ENCODE measurements around the gene PLEKHG7.

Gene PLEKHG7

GRCh38 chr12:92695577-92695976, 7.2 kb upstream of the PLEKHG7 start:
- TF ChIP-seq SIN3A (IDR thresholded peaks at IDR 0.05; ENCODE audit: borderline replicate concordance, insufficient read depth, low read length) (no peak), FOXP2 (optimal IDR thresholded peaks at IDR 0.05; ENCODE audit: borderline replicate concordance, extremely low read depth, extremely low read length, insufficient read depth) (no peak), POLR2AphosphoS5 (IDR thresholded peaks at IDR 0.05; ENCODE audit: low read depth, low read length) (no peak), REST (IDR thresholded peaks at IDR 0.05; ENCODE audit: insufficient read depth in 1 of 2, low read depth in 2 of 2, low read length in 2 of 2) (no peak), TAF1 (IDR thresholded peaks at IDR 0.05; ENCODE audit: borderline replicate concordance, insufficient read depth, low read length) (no peak)

- TF ChIP-seq FOXP2 (optimal IDR thresholded peaks at IDR 0.05; ENCODE audit: borderline replicate concordance, extremely low read depth, extremely low read length, insufficient read depth) (no peak), SIN3A (IDR thresholded peaks at IDR 0.05; ENCODE audit: borderline replicate concordance, insufficient read depth, low read length) (no peak), TAF1 (IDR thresholded peaks at IDR 0.05; ENCODE audit: borderline replicate concordance, insufficient read depth, low read length) (no peak), REST (IDR thresholded peaks at IDR 0.05; ENCODE audit: insufficient read depth in 1 of 2, low read depth in 2 of 2, low read length in 2 of 2) (no peak)
Measured at GRCh38 chr12:92696216-92696615, 6.6 kb upstream of the PLEKHG7 start.

GRCh38 chr12:92698474-92698873, 4.3 kb upstream of the PLEKHG7 start:
- TF ChIP-seq SIN3A (IDR thresholded peaks at IDR 0.05; ENCODE audit: borderline replicate concordance, insufficient read depth, low read length) (no peak), POLR2AphosphoS5 (IDR thresholded peaks at IDR 0.05; ENCODE audit: low read depth, low read length) (no peak), REST (IDR thresholded peaks at IDR 0.05; ENCODE audit: insufficient read depth in 1 of 2, low read depth in 2 of 2, low read length in 2 of 2) (no peak), TAF1 (IDR thresholded peaks at IDR 0.05; ENCODE audit: borderline replicate concordance, insufficient read depth, low read length) (no peak), FOXP2 (optimal IDR thresholded peaks at IDR 0.05; ENCODE audit: borderline replicate concordance, extremely low read depth, extremely low read length, insufficient read depth) (no peak)

- no peak for TF ChIP-seq POLR2AphosphoS5 (IDR thresholded peaks at IDR 0.05; ENCODE audit: low read depth, low read length)
- no peak for TF ChIP-seq SIN3A (IDR thresholded peaks at IDR 0.05; ENCODE audit: borderline replicate concordance, insufficient read depth, low read length)
- TF ChIP-seq TAF1 (IDR thresholded peaks at IDR 0.05; ENCODE audit: borderline replicate concordance, insufficient read depth, low read length) = no peak
- no peak for TF ChIP-seq FOXP2 (optimal IDR thresholded peaks at IDR 0.05; ENCODE audit: borderline replicate concordance, extremely low read depth, extremely low read length, insufficient read depth)
- TF ChIP-seq REST (IDR thresholded peaks at IDR 0.05; ENCODE audit: insufficient read depth in 1 of 2, low read depth in 2 of 2, low read length in 2 of 2) = no peak
Measured at GRCh38 chr12:92701441-92701840, 1.3 kb upstream of the PLEKHG7 start.

- TF ChIP-seq POLR2AphosphoS5 (IDR thresholded peaks at IDR 0.05; ENCODE audit: low read depth, low read length) (no peak), SIN3A (IDR thresholded peaks at IDR 0.05; ENCODE audit: borderline replicate concordance, insufficient read depth, low read length) (no peak), TAF1 (IDR thresholded peaks at IDR 0.05; ENCODE audit: borderline replicate concordance, insufficient read depth, low read length) (no peak), REST (IDR thresholded peaks at IDR 0.05; ENCODE audit: insufficient read depth in 1 of 2, low read depth in 2 of 2, low read length in 2 of 2) (no peak), FOXP2 (optimal IDR thresholded peaks at IDR 0.05; ENCODE audit: borderline replicate concordance, extremely low read depth, extremely low read length, insufficient read depth) (no peak)
Measured at GRCh38 chr12:92703786-92704185, 997 bp downstream of the PLEKHG7 start.
